ENCODE measurements around the gene ACOT12.

- no peak for TF ChIP-seq EZH2phosphoT487 (IDR thresholded peaks at IDR 0.05; ENCODE audit: insufficient read depth, low read depth)
- no peak for TF ChIP-seq EZH2 (IDR thresholded peaks at IDR 0.05; ENCODE audit: insufficient read depth, poor library complexity, severe bottlenecking)
Measured at GRCh38 chr5:81408496-81408895, 14.6 kb upstream of the ACOT12 start.

Measured in GM23248 (cell line).